GM12878 (cell line): ENCODE results near the gene SPR. TPM values are rescaled to one million over a fixed set of nuclear protein-coding genes. Genes with fewer than 3 reads are reported as not detected.

Experiments used
- ATAC-seq: fragments of 200-7000 bp; cut with Tn5 transposase; 3 replicates; pipeline ENCODE4 v1.9.1; 2020; ENCODE audit warnings: mild to moderate bottlenecking, moderate library complexity
- BruUV-seq: library from RNA; stranded (reverse); fragments of 400-500 nt; replicated peaks from 2 replicates; lab custom pipeline; 2021; lab: Mats Ljungman, UMichigan
- CTCF ChIA-PET: fragments of 300-600 bp; sonication (Branson Sonifier 250); formaldehyde crosslinking; extraction: SDS; loops from one replicate; lab custom pipeline; 2021; ENCODE audit warnings: inconsistent platforms; lab: Yijun Ruan, JAX
- POLR2A ChIA-PET: fragments of 350-600 bp; formaldehyde crosslinking; extraction: SDS; loops from one replicate; lab custom pipeline; 2021; ENCODE audit warnings: inconsistent platforms; lab: Charles Lee
- RAD21 ChIA-PET: fragments of 300-600 bp; sonication (Branson Sonifier 250); formaldehyde crosslinking; loops from one replicate; lab custom pipeline; 2023; ENCODE audit warnings: antibody characterized with exemption; ENCODE audit not compliant: unreplicated experiment; lab: Charles Lee
- SMC1A ChIA-PET: fragments of 300-600 bp; sonication (Branson Sonifier 250); formaldehyde crosslinking; loops from one replicate; lab custom pipeline; 2023; ENCODE audit not compliant: unreplicated experiment, uncharacterized antibody; lab: Charles Lee
- DNase-seq: peaks from one replicate; pipeline ENCODE4 v3.0.0-alpha.2; 2011; ENCODE audit warnings: low read depth, low spot score
- FAIRE-seq: peaks from 3 replicates; lab custom pipeline; 2011; peaks lifted over from hg19 to GRCh38; lab: Jason Lieb, UNC
- H2AFZ ChIP-seq: 2 replicates; pipeline ENCODE4 v1.6.0; 2011; ENCODE audit warnings: low read depth, low read length, control low read depth; ENCODE audit not compliant: control insufficient read depth
- H3K27ac ChIP-seq: 2 replicates; pipeline ENCODE4 v1.5.1; 2011; ENCODE audit warnings: control low read depth; ENCODE audit not compliant: control insufficient read depth, insufficient read depth
- H3K27me3 ChIP-seq, 2 experiments: replicated peaks in 1 of 2; 2 replicates each; pipeline versions ENCODE4 v1.6.0 to v1.6.1; 2011; ENCODE audit warnings: low read length in 1 of 2; ENCODE audit not compliant: control insufficient read depth in 2 of 2, insufficient read depth in 2 of 2
- H3K36me3 ChIP-seq, 2 experiments: 2 replicates each; pipeline ENCODE4 v1.5.1; 2011; ENCODE audit warnings: low read length in 1 of 2; ENCODE audit not compliant: control insufficient read depth in 2 of 2, insufficient read depth in 2 of 2
- H3K4me1 ChIP-seq: 2 replicates; pipeline ENCODE4 v1.6.1; 2011; ENCODE audit warnings: mild to moderate bottlenecking, low read length, moderate library complexity, mixed read lengths; ENCODE audit not compliant: control insufficient read depth, insufficient read depth
- H3K4me2 ChIP-seq: 2 replicates; pipeline ENCODE4 v1.6.0; 2011; ENCODE audit warnings: control low read depth; ENCODE audit not compliant: control insufficient read depth, insufficient read depth
- H3K4me3 ChIP-seq: fragments of 200-600 bp; sonication (generic); 2 replicates; pipeline ENCODE4 v1.5.1; 2016
- H3K79me2 ChIP-seq: 2 replicates; pipeline ENCODE4 v1.6.0; 2011; ENCODE audit warnings: low read length; ENCODE audit not compliant: control insufficient read depth, insufficient read depth
- H3K9ac ChIP-seq: 2 replicates; pipeline ENCODE4 v1.8.0; 2011; ENCODE audit warnings: low read length, control low read depth, mixed read lengths; ENCODE audit not compliant: control insufficient read depth, insufficient read depth
- H3K9me3 ChIP-seq: replicated peaks from 3 replicates; pipeline ENCODE4 v1.5.1; 2011; ENCODE audit warnings: mild to moderate bottlenecking, low read length; ENCODE audit not compliant: control insufficient read depth, insufficient read depth
- H4K20me1 ChIP-seq: 2 replicates; pipeline ENCODE4 v1.6.0; 2011; ENCODE audit not compliant: control insufficient read depth, insufficient read depth
- BHLHE40 ChIP-seq, 2 experiments: fragments of 450-650 bp in 1 of 2; IDR thresholded peaks; 2 replicates each; pipeline ENCODE4 v1.6.1; 2011 to 2017; ENCODE audit warnings: low read depth in 2 of 2, borderline replicate concordance in 1 of 2, improper control_type of control experiment in 1 of 2, low read length in 1 of 2, mild to moderate bottlenecking in 1 of 2
- DPF2 ChIP-seq: fragments of 450-650 bp; IDR thresholded peaks from 2 replicates; pipeline ENCODE4 v1.6.1; 2017; ENCODE audit warnings: mild to moderate bottlenecking
- E2F8 ChIP-seq: fragments of 450-650 bp; IDR thresholded peaks from 2 replicates; pipeline ENCODE4 v1.6.1; 2018; ENCODE audit warnings: mild to moderate bottlenecking, low read depth, moderate library complexity; ENCODE audit not compliant: partially characterized antibody
- MEF2A ChIP-seq: IDR thresholded peaks from 2 replicates; pipeline ENCODE4 v1.6.1; 2011; ENCODE audit warnings: low read depth, mild to moderate bottlenecking, low read length, moderate library complexity; ENCODE audit not compliant: insufficient read depth
- NR2C1 ChIP-seq: fragments of 450-650 bp; IDR thresholded peaks from 2 replicates; pipeline ENCODE4 v1.6.1; 2017; ENCODE audit warnings: antibody characterized with exemption, mild to moderate bottlenecking, moderate library complexity
- RAD21 ChIP-seq: IDR thresholded peaks from 2 replicates; pipeline ENCODE4 v1.6.1; 2011; ENCODE audit warnings: mild to moderate bottlenecking, low read depth, low read length, moderate library complexity; ENCODE audit not compliant: insufficient read depth
- RB1 ChIP-seq: fragments of 450-650 bp; formaldehyde crosslinking; IDR thresholded peaks from 2 replicates; pipeline ENCODE4 v1.6.1; 2017; ENCODE audit warnings: mild to moderate bottlenecking, borderline replicate concordance
- SMARCA5 ChIP-seq: fragments of 450-650 bp; IDR thresholded peaks from 2 replicates; pipeline ENCODE4 v1.6.1; 2017; ENCODE audit warnings: mild to moderate bottlenecking
- SMC3 ChIP-seq: IDR thresholded peaks from 2 replicates; pipeline ENCODE4 v1.6.1; 2011; ENCODE audit warnings: low read length, improper control_type of control experiment, borderline replicate concordance
- STAT3 ChIP-seq: IDR thresholded peaks from 2 replicates; pipeline ENCODE4 v1.6.1; 2011; ENCODE audit warnings: low read depth, low read length, improper control_type of control experiment
- TAF1 ChIP-seq: IDR thresholded peaks from 2 replicates; pipeline ENCODE4 v1.6.1; 2011; ENCODE audit warnings: mild to moderate bottlenecking, low read depth, low read length, borderline replicate concordance
- YY1 ChIP-seq: IDR thresholded peaks from 2 replicates; pipeline ENCODE4 v1.6.1; 2011; ENCODE audit warnings: low read depth, mild to moderate bottlenecking, low read length
- ZNF592 ChIP-seq: fragments of 450-650 bp; IDR thresholded peaks from 2 replicates; pipeline ENCODE4 v1.6.1; 2017; ENCODE audit warnings: mild to moderate bottlenecking, moderate library complexity
- WGBS: methylation state at CpG from one replicate; pipeline ENCODE4 v1.1.6; 2016; ENCODE audit warnings: low lambda C conversion rate; ENCODE audit not compliant: insufficient replicate concordance, insufficient coverage; ENCODE audit errors: missing lambda C conversion rate; 5-methylcytosine and 5-hydroxymethylcytosine counted together
- in situ Hi-C: fragments of 300-500 bp; cut with MboI; formaldehyde crosslinking; loops from 9 replicates; pipeline ENCODE4 v1.14.3; 2018; ENCODE audit warnings: mixed read lengths
- intact Hi-C: fragments of 100-400 bp; cut with micrococcal nuclease; formaldehyde crosslinking; loops from one replicate; pipeline ENCODE4 v1.14.2; 2022; ENCODE audit not compliant: unreplicated experiment
- polyA plus RNA-seq, 11 experiments: library from polyadenylated mRNA; depleted of rRNA in 4 of 11; unstranded in 6 of 11; stranded (reverse) in 5 of 11; fragments of >200 nt; fragmentation: Nextera tagmentation in 4 of 11; fragmentation: Illumina TruSeq in 1 of 11; extraction: Ambion mirVana in 4 of 11; extraction: Trizol in 1 of 11; gene quantifications; 1 replicate in 1 of 11; 2 replicates in 10 of 11; pipeline versions ENCODE4 v1.2.1 to v1.2.3, GENCODE V29; 2011 to 2016; ENCODE audit warnings: inconsistent platforms in 2 of 11, missing spikeins in 2 of 11, low read depth in 1 of 11
- total RNA-seq, 4 experiments: library from RNA; depleted of rRNA in 3 of 4; stranded (reverse); fragments of >200 nt in 3 of 4; fragmentation: Illumina TruSeq in 1 of 4; extraction: Trizol in 1 of 4; gene quantifications; 2 replicates each; pipeline versions ENCODE4 v1.2.1 to v1.2.3, GENCODE V29; 2013 to 2021

Gene SPR
- total and polyA plus RNA-seq, 10 of the 15 experiments (the other 5 are each of a cell fraction or from before 2014, with no cell fraction given) = 0.68 to 7.8 (median 2.5) TPM

- TF ChIP-seq E2F8 (no peak), STAT3 (no peak)
These were observed 4.0 kb downstream of the SPR start (continued) for GRCh38 chr2:72891091-72891818.

GRCh38 chr2:72892506-72893173 is 5.4 kb downstream of the SPR start:
- BruUV-seq = no TSS peak
- Histone ChIP-seq H3K4me1 (peaks cover 29% of the 10 kb centered on the region), H4K20me1 (no peaks in the 10 kb centered on the region), H2AFZ (no peak overlapping the region), H3K36me3 (no peaks in the 10 kb centered on the region), H3K79me2 (no peaks in the 10 kb centered on the region), H3K4me2 (no peak overlapping the region), H3K9ac (no peak overlapping the region), H3K27me3 (no peaks in the 10 kb centered on the region; a peak in 1 of 4 replicates), H3K4me3 (no peak overlapping the region), H3K9me3 (no peaks in the 10 kb centered on the region), H3K27ac (no peak overlapping the region)
- intact Hi-C loops (loop anchor here (1.0 to 5.0 kb wide), 6 partner anchors 24 to 285 kb away; partner anchors contain the start of genes EMX1 and SFXN5), in situ Hi-C loops (loop anchor here (5.0 kb wide), 2 partner anchors 80 to 285 kb away; no protein-coding TSS in a partner anchor)
- 0% methylated on average over 11 of the region's 11 CpGs for WGBS
- ATAC-seq (peak; percentile 86), DNase-seq (no peak), FAIRE-seq (no peak)
- ChIA-PET POLR2A (interaction anchor here (0.6 to 4.5 kb wide), 3 partner anchors 24 to 81 kb away, joined by 3 to 42 read pairs (median 3); partner anchors contain the start of gene EMX1), CTCF (interaction anchor here (0.6 to 14.3 kb wide), 35 partner anchors 10 to 474 kb away, joined by 3 to 437 read pairs (median 7); partner anchors contain the start of genes EMX1, SFXN5 and SMYD5), SMC1A (interaction anchor here (0.6 to 9.0 kb wide), 13 partner anchors 10 to 289 kb away, joined by 3 to 134 read pairs (median 13); partner anchors contain the start of gene EMX1), RAD21 (interaction anchor here (0.7 to 6.7 kb wide), 16 partner anchors 24 to 320 kb away, joined by 3 to 182 read pairs (median 7); partner anchors contain the start of gene EMX1)
- TF ChIP-seq RAD21 (peak; percentile 86), TAF1 (no peak), ZNF592 (no peak), NR2C1 (no peak), MEF2A (no peak), SMARCA5 (peak; percentile 70; the same call in 1 of the 2 replicates), BHLHE40 (IDR thresholded peaks at IDR 0.05; ENCODE audit: borderline replicate concordance in 1 of 2, low read depth in 2 of 2, low read length in 1 of 2) (peak in 1 of 2 experiments; percentile 16; a peak in 1 of 4 replicates), DPF2 (0 out of 2 replicates have a peak, but pooled peaks have one; percentile 11), RB1 (peak; percentile 28; the same call in 1 of the 2 replicates), YY1 (0 out of 2 replicates have a peak, but pooled peaks have one; percentile 30), SMC3 (peak; percentile 88)
